NCI-H2227 (cell line): ENCODE data around the gene SEC31A.
"Not testable (repeated sequence)": the region's sequence is repeated elsewhere in the genome, so short reads cannot be mapped to it uniquely, and the experiment has no call there.

ENCODE experiments used
- DNase-seq: peaks from one replicate; lab custom pipeline; 2025; ENCODE audit not compliant: unreplicated experiment; lab: John Stamatoyannopoulos, UW

Gene SEC31A, protein sequence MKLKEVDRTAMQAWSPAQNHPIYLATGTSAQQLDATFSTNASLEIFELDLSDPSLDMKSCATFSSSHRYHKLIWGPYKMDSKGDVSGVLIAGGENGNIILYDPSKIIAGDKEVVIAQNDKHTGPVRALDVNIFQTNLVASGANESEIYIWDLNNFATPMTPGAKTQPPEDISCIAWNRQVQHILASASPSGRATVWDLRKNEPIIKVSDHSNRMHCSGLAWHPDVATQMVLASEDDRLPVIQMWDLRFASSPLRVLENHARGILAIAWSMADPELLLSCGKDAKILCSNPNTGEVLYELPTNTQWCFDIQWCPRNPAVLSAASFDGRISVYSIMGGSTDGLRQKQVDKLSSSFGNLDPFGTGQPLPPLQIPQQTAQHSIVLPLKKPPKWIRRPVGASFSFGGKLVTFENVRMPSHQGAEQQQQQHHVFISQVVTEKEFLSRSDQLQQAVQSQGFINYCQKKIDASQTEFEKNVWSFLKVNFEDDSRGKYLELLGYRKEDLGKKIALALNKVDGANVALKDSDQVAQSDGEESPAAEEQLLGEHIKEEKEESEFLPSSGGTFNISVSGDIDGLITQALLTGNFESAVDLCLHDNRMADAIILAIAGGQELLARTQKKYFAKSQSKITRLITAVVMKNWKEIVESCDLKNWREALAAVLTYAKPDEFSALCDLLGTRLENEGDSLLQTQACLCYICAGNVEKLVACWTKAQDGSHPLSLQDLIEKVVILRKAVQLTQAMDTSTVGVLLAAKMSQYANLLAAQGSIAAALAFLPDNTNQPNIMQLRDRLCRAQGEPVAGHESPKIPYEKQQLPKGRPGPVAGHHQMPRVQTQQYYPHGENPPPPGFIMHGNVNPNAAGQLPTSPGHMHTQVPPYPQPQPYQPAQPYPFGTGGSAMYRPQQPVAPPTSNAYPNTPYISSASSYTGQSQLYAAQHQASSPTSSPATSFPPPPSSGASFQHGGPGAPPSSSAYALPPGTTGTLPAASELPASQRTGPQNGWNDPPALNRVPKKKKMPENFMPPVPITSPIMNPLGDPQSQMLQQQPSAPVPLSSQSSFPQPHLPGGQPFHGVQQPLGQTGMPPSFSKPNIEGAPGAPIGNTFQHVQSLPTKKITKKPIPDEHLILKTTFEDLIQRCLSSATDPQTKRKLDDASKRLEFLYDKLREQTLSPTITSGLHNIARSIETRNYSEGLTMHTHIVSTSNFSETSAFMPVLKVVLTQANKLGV

DNA sequence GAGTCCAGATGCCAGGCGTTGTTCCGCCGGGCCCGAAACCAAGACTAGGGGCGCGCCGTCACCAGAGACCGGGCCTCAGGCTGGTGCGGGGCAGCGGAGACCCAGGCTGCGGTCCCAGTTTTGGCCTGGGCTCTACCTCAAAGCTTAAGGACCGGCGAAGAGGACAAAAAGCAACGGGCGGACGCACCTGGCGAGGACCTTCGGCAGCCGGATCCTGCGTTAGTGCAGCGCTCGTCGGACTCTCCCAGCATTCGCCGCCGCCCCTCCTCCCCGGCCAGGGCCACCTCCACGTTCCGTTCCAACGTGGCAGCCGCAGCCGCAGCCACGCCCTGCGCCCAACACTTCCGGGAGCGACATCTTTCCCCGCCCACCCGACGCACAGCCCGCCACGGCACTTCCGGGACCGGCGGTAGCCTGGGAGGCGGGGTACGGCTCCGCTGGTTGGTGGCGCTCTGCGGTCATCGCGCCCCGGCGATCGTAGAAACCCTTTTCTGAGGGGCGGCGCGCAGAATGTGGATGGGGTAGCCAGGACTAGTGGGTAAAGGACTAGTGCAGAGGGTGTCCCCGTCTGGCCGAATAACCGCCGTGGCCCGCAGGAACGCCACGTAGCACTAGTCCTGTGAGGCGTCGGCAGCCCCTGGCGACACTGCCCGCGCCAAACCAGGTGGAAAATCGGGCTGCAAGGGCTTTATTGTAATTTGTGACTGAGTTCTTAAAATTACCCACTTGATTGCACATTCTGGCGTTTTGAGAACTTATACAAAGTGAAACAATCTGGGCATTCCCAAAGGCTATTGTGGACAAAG, at the start of gene SEC31A:
SEC31A (minus strand) TSS at position 253 of the 806 bp plus-strand sequence. CDS start 9,217 bp downstream, outside the sequence.
- peak; percentile 96 for DNase-seq

DNA sequence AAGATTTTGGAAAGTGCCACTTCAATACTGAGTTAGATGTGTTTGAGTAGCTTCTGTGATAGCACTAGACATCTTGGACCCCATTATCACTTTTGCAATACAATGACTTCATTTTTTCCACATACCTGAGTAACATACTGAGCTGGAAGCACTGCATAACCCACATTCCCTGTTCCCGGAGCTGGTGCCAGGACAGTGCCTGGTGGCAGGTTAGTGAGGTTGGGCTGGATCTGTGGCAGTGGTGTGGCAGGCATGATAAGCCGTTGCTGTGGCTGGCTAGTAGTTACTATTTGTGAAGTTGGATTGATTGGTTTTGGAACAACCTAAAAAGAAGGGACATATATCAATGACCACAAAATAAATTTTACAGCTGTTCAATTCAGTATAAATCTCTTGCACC, 48.5 kb upstream of the SEC31A start:
- no peak for DNase-seq

DNA sequence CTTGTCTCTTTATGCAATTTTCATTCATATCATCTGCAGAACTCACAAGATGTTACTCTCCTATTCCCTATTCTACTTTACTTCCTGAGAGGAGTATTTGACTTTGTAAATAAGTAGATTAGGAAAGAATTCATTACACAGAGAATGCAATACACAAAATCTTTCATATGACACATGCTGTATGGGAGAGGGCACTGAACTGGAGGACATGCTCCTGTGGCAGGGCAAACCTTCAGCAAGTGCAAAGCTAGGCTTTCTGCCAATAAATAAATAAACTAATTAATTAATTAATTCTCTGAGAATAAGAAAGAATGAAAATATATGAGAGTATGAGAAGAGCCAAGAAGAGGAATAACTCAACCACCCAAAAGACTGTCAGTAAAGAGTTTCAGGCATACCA, 43.5 kb upstream of the SEC31A start:
- no peak for DNase-seq

DNA sequence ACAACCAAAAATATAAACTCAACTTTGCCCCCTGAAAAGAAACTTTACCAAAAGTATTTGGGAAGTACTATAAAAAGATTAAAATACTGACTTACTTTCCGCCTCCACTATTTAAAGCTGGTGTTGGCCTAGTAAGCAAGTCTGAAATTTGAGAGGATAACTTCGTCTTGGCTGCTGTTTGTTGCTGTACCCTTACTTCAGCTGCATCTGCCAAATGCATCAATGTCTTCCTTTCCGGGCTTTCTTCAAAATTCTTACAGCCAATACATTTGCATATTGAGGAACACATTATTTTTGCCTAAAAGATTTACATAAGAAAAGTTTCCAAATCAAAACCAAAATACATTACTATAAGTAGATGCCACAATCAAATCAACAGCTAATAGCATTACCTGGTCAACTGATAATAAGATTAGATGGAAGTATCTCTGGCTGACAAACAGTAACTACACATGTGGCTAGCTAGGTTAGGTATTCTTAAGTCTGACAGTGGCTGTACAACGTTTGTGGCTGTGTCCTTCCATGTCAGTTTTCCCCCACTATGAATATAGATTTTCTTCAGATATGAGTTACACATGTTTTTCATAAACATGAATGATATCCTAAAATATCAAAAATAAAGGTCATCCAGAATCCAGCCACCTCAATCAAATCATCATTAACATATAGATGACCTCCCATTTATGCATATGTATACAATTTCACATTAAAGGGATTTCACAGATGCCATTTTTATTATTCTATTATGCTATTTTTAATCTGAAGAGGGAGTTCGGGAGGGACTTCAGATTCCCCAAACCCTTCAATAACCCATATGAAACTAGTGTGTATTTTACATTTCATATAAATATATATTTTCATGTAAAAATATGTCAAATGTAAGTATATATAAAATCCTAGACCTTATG, 40.1 kb upstream of the SEC31A start:
- no peak for DNase-seq

DNA sequence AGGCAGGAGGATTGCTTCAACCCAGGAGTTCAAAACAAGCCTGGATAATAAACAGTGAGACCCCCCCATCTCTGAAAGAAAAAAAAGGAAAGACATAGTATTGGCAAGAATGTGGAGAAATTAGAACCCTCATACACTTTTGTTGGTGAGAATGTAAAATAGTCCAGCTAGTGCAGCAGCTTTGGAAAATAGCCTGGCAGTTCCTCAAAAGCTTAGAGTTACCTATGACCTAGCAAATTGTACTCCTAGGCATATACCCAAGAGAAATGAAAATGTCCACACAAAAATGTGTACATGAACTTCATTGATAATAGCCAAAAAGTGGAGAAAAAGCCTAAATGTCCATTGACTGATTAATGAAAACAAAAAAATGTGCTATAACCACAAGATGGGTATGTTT, 30.8 kb upstream of the SEC31A start:
- DNase-seq, result no peak

DNA sequence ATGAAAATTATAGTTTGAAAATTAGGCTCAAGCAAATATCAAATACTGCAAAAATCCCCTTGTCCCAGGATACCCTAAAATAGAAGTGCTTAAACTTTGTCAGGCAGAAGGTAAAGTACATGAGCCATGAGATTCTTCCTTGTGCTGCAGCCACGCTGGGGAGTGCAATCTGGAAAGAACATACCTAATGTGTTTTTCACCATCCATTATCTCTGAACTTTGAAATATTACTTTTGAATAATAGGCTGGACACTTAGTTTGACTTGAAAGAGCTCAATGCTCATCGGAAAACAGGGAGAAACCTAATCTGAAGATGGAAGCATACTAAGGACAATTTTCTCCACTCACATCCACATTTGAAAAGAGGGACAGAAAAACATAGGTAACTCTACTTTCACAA, 28.4 kb upstream of the SEC31A start:
- no peak for DNase-seq

DNA sequence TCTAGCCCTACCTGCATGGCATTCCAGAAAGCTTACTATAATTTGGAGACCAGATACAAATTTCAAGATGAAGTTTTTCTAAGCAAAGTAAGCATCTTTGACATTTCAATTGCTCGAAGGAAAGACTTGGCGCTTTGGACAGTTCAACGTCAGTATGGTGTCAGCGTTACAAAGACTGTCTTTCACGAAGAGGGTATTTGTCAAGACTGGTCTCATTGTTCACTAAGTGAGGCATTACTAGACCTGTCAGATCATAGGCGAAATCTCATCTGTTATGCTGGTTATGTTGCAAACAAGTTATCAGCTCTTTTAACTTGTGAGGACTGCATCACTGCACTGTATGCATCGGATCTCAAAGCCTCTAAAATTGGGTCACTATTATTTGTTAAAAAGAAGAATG, 27.1 kb upstream of the SEC31A start:
- DNase-seq, result no peak

DNA sequence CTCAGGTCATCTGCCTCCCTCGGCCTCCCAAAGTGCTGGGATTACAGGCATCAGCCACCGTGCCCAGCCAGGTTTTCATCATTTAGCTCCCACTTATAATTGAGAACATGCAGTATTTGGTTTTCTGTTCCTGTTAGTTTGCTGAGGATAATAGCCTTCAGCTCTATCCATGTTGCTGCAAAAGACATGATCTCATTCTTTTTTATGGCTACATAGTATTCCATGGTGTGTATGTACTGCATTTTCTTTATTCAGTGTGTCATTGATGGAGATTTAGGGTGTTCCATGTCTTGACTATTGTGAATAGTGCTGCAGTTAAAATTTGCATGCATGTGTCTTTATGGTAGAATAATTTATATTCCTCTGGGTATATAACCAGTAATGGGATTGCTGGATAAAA, 23.0 kb upstream of the SEC31A start:
- DNase-seq, result not testable (repeated sequence)

DNA sequence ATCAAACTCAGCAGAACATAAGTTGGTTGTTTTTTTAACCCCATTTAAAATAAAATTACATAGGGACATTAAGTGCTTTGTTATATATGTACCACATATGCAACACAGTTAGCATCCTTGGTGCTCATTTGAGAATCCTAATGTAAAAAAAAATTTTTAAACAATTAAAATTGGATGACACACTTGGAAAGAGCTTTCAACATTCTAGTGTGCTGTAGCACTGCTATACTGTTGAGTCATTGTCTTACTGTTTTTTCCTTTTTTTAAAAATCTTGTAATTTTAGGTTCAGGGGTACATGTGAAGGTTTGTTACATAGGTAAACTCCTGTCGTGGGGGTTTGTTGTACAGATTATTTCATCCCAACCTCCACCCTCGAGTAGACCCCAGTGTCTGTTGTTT, 22.4 kb upstream of the SEC31A start:
- no peak for DNase-seq

DNA sequence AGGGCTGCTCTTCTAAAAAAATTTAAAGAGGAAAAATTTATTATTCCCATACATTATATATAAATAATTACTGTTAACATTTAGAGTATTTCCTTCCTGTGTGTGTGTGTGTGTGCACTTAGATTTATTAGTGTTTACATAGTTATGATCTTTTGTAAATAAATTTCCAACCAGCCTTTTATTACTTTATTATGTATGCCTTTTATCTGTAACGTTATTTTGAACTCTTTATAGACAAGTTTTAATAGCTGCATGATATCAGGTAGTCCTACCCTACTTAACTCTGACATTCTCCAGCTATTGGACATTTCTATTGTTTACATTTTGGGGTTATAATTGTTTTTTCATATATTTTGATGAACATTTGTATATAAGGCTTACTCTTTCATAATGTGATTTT, 18.4 kb upstream of the SEC31A start:
- no peak for DNase-seq

DNA sequence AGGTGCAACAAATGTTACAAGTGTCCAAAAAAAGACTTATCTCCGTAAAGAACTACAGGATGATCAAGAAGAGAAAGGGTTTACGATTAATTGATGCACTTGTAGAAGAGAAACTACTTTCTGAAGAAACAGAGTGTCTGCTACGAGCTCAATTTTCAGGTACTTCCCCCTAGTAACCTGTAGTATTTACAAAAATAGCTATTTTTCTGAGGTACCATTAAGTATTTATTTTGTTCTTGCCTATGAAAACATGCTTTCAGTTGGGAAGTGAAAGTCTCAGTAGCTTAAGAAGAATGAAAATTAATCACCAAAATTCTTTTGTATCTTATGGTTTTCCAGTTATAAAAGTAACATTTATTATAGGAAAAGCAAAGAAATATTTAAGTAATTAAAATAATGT, 15.5 kb upstream of the SEC31A start:
- DNase-seq, result no peak

DNA sequence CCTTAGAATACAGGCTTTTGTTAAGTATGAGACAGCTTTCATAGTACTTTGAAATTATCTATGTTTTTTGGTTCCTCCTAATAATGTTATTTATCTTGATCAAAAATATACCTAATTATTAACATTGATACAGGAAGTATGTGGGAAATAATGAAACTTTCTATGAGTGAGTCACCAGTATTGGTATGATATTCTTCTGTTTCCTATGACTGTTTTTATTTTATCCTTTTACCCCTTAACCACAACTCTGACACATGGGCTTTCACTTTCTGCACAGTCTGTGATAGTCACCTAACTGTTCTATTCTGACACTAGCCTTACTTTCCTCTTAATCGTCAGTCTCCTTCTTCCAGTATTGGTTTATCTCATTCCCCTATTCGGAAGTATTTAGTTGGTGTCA, 14.3 kb upstream of the SEC31A start:
- no peak for DNase-seq

DNA sequence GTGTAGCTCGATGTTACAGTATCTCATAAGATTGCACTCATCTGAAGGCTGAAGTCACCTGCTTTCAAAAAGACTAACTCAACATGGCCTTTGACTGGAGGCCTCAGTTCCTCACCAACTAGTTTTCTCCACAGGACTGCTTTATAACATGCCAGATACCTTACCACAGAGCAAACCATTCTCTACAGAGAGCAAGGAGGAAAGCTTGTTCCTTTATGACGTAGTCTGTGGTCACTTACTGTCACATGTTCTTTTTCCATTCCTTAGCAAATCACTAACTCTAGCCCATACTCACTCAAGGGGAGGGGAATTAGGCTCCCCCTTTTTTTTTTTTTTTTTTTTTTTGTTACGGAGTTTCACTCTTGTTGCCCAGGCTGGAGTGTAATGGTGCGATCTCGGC, 12.8 kb upstream of the SEC31A start:
- DNase-seq, result no peak

DNA sequence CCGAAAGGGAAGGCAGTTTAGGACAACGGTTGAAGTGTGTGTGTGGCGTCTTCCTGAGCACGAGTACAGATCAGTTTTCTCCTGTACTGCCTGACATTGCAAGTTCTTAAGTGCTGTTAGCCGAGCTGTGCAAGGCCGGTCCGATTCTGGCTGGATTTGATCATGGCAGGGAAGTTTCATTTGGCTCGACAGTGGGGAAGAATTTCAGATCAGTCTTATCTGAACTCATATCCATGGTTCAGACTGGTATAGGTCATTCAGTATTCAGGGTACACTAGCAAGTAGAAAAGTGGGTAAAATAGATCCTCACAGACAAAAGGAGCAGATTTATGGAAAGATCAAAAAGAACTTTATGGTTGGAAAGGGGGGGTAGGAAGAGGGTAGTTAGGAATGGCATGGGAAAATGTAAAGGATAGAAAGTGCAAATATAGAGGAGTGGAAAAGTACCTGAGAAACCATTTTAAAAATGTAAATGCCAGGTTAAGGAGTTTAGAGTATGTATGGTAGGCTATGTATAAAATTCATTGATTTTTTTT, 10.3 kb upstream of the SEC31A start:
- DNase-seq, result no peak

DNA sequence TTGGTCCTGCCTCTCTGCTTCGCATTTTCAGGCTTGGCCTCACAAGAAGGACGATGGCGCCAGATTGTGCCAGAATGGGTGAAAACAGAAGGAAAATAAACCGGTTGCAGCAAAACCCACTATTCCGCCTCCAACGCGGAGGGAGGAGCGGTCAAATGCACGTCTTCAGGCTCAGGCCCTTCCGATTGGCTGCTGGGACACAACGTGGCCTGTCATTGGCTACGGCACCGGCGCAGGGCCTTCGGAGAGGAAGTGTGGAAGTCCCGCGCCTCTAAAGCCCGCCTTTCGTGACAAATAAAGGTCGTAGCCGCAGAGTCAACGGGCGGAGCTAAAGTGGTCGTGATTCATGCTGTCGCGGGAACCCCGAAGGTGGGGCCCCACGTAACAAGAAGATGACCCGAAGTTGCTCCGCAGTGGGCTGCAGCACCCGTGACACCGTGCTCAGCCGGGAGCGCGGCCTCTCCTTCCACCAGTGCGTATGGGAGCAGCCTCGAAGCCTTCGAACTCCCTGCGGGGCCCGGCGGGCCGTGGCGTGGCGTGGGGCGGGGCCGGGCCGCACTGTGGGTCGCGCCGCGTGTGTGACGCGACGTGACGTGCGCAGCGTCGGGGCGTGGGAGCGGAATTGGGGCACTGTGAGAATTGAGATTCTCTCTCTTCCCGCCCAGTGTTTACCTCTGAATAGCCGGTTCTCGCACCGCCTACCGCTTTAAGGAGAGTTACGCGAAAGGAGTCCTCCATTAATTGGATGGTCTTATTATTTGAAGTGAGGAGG, 9.6 kb upstream of the SEC31A start, which contains the start of gene THAP9:
THAP9 (plus strand) TSS at position 325 of the 772 bp plus-strand sequence; CDS start at position 393, 68 bp downstream.
- peak; percentile 96 for DNase-seq

DNA sequence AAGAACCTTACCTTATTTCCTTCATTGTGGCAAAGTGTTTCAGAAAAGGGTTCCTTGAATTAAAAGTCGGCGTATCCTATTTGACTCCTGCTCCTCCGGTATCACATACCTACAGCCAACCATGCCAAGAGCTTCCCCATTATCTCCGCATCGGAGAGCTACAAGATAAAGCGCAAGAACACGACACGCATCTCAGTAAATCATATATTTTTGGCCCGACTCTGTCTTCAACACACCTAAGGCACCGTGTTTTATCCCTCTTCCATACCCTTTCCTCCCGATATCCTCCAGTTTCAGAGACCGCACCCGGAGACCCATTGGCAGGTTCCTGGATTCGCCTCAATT, 9.1 kb upstream of the SEC31A start:
- peak; percentile 53 for DNase-seq

DNA sequence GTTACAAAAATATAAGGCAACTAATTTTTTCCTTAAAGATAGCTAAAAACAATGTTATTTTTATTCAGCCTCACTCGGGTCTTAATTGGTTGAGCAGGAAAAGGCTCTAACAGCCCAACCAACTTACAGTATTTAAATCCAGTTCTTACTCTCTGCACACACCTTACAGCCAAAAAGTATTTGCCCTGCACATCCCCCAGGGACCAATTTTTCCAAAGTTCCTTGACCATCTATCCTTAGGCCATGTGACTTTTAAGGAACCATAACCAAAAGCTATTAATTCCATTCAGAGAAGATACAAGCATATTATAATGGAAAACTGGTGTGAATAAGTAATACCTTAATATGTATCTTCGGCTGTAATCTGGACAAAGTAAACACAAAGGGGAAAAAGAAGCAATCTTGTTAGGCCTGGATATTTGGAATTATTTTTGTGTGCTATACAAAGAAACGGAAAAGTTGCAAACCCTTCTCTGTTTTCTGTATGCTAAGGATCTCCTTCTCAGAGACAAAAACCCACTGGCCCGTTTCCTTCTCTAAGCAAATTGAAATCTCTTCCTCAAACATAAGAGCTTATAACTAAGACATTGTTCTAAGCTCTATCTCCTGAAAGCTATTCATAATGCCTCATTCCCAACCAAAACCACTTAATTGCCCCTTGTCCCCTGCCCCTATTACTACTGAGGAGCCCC, 8.6 kb upstream of the SEC31A start:
- no peak for DNase-seq
